H9 (cell line): Measurements from ENCODE around the gene TMEM154. TPM values are rescaled to one million over a fixed set of nuclear protein-coding genes. Genes with fewer than 3 reads are reported as not detected.

ENCODE experiments used
- DNase-seq: peaks from one replicate; pipeline ENCODE4 v3.0.0-alpha.2; 2017
- H2AFZ ChIP-seq: one replicate; pipeline ENCODE4 v1.6.1; 2013; ENCODE audit warnings: mild to moderate bottlenecking, low read length, control low read depth, moderate library complexity
- H2AK5ac ChIP-seq: 2 replicates; pipeline ENCODE4 v1.6.1; 2013; ENCODE audit warnings: low read length, control low read depth, mixed read lengths; ENCODE audit not compliant: insufficient read length
- H2BK120ac ChIP-seq: one replicate; pipeline ENCODE4 v1.6.1; 2013; ENCODE audit warnings: low read depth, mild to moderate bottlenecking, low read length, control low read depth, inconsistent platforms; ENCODE audit not compliant: poor library complexity, severe bottlenecking
- H2BK12ac ChIP-seq: 2 replicates; pipeline ENCODE4 v1.6.1; 2013; ENCODE audit warnings: low read length, control low read depth, mixed read lengths, low read depth; ENCODE audit not compliant: insufficient read length
- H2BK15ac ChIP-seq: 2 replicates; pipeline ENCODE4 v1.6.1; 2013; ENCODE audit warnings: low read depth, low read length, control low read depth
- H2BK20ac ChIP-seq: one replicate; pipeline ENCODE4 v1.6.1; 2013; ENCODE audit warnings: low read depth, mild to moderate bottlenecking, low read length, control low read depth, inconsistent platforms; ENCODE audit not compliant: poor library complexity, severe bottlenecking
- H2BK5ac ChIP-seq: 2 replicates; pipeline ENCODE4 v1.6.1; 2013; ENCODE audit warnings: low read length, control low read depth, mixed read lengths; ENCODE audit not compliant: insufficient read length
- H3K14ac ChIP-seq: 2 replicates; pipeline ENCODE4 v1.6.1; 2013; ENCODE audit warnings: low read length, control low read depth; ENCODE audit not compliant: insufficient read depth
- H3K18ac ChIP-seq: 2 replicates; pipeline ENCODE4 v1.6.1; 2013; ENCODE audit warnings: low read depth, mild to moderate bottlenecking, mixed read lengths, low read length, control low read depth; ENCODE audit not compliant: insufficient read length
- H3K23ac ChIP-seq: 2 replicates; pipeline ENCODE4 v1.6.1; 2013; ENCODE audit warnings: low read length, control low read depth, mixed read lengths, low read depth; ENCODE audit not compliant: insufficient read length
- H3K23me2 ChIP-seq: 2 replicates; pipeline ENCODE4 v1.6.1; 2013; ENCODE audit warnings: low read depth, mild to moderate bottlenecking, mixed read lengths, low read length, control low read depth; ENCODE audit not compliant: insufficient read length, poor library complexity, severe bottlenecking
- H3K27ac ChIP-seq: 2 replicates; pipeline ENCODE4 v1.5.1; 2013; ENCODE audit warnings: low read length, control low read depth, mixed read lengths, low read depth; ENCODE audit not compliant: insufficient read length
- H3K27me3 ChIP-seq: 2 replicates; pipeline ENCODE4 v1.6.1; 2013; ENCODE audit warnings: low read length, control low read depth, inconsistent platforms; ENCODE audit not compliant: insufficient read depth
- H3K4ac ChIP-seq: 2 replicates; pipeline ENCODE4 v1.6.1; 2013; ENCODE audit warnings: low read depth, mild to moderate bottlenecking, control low read depth, inconsistent platforms, low read length, moderate library complexity
- H3K4me1 ChIP-seq: 2 replicates; pipeline ENCODE4 v1.6.1; 2013; ENCODE audit warnings: low read length, control low read depth, inconsistent platforms; ENCODE audit not compliant: insufficient read depth
- H3K4me2 ChIP-seq: 2 replicates; pipeline ENCODE4 v1.6.1; 2013; ENCODE audit warnings: low read length, control low read depth, mixed read lengths; ENCODE audit not compliant: insufficient read length, insufficient read depth
- H3K56ac ChIP-seq: 2 replicates; pipeline ENCODE4 v1.6.1; 2013; ENCODE audit warnings: low read depth, mild to moderate bottlenecking, mixed read lengths, low read length, control low read depth; ENCODE audit not compliant: insufficient read length
- H3K79me1 ChIP-seq: 2 replicates; pipeline ENCODE4 v1.6.1; 2013; ENCODE audit warnings: low read depth, mild to moderate bottlenecking, moderate library complexity, low read length, control low read depth, inconsistent platforms; ENCODE audit not compliant: insufficient read depth, poor library complexity, severe bottlenecking
- H3K79me2 ChIP-seq: 2 replicates; pipeline ENCODE4 v1.6.1; 2013; ENCODE audit warnings: low read length, control low read depth, inconsistent platforms; ENCODE audit not compliant: insufficient read depth
- H3K9ac ChIP-seq: 2 replicates; pipeline ENCODE4 v1.6.1; 2013; ENCODE audit warnings: low read length, control low read depth, mixed read lengths; ENCODE audit not compliant: insufficient read length; ENCODE audit errors: extremely low read depth
- H3K9me3 ChIP-seq: one replicate; pipeline ENCODE4 v1.6.1; 2013; ENCODE audit warnings: low read depth, low read length, inconsistent platforms; ENCODE audit not compliant: control insufficient read depth
- H3T11ph ChIP-seq: one replicate; pipeline ENCODE4 v1.6.1; 2013; ENCODE audit warnings: mild to moderate bottlenecking, low read length, control low read depth, inconsistent platforms
- H4K20me1 ChIP-seq: one replicate; pipeline ENCODE4 v1.6.1; 2013; ENCODE audit not compliant: control insufficient read depth, insufficient read length, insufficient read depth
- H4K5ac ChIP-seq: 2 replicates; pipeline ENCODE4 v1.6.1; 2013; ENCODE audit warnings: low read depth, mild to moderate bottlenecking, mixed read lengths, low read length, control low read depth; ENCODE audit not compliant: insufficient read length
- H4K8ac ChIP-seq: replicated peaks from 2 replicates; pipeline ENCODE4 v1.6.1; 2013; ENCODE audit warnings: low read length, control low read depth, mixed read lengths, low read depth; ENCODE audit not compliant: insufficient read length
- H4K91ac ChIP-seq: 2 replicates; pipeline ENCODE4 v1.6.1; 2013; ENCODE audit warnings: low read depth, mild to moderate bottlenecking, moderate library complexity, mixed read lengths, low read length, control low read depth; ENCODE audit not compliant: insufficient read length
- H3K27ac Mint-ChIP-seq, 3 experiments: 2 replicates in 2 of 3; 3 replicates in 1 of 3; pipeline ENCODE4 v1.8.0; 2020 to 2021; ENCODE audit warnings: mixed read lengths in 3 of 3, mild to moderate bottlenecking in 1 of 3, moderate library complexity in 1 of 3
- H3K27me3 Mint-ChIP-seq: 2 replicates; pipeline ENCODE4 v1.8.0; 2021; ENCODE audit warnings: low read depth, mild to moderate bottlenecking, moderate library complexity, mixed read lengths
- H3K36me3 Mint-ChIP-seq, 3 experiments: 2 replicates in 2 of 3; 3 replicates in 1 of 3; pipeline ENCODE4 v1.8.0; 2020 to 2021; ENCODE audit warnings: low read depth in 3 of 3, mixed read lengths in 3 of 3; ENCODE audit not compliant: insufficient read depth in 1 of 3
- H3K4me1 Mint-ChIP-seq, 2 experiments: 2 replicates each; pipeline ENCODE4 v1.8.0; 2020; ENCODE audit warnings: mixed read lengths in 2 of 2
- H3K4me3 Mint-ChIP-seq, 2 experiments: 2 replicates in 1 of 2; 3 replicates in 1 of 2; pipeline ENCODE4 v1.8.0; 2020 to 2021; ENCODE audit warnings: mild to moderate bottlenecking in 2 of 2, mixed read lengths in 2 of 2, moderate library complexity in 1 of 2
- H3K9me3 Mint-ChIP-seq, 2 experiments: 2 replicates in 1 of 2; 3 replicates in 1 of 2; pipeline ENCODE4 v1.8.0; 2020; ENCODE audit warnings: mild to moderate bottlenecking in 2 of 2, mixed read lengths in 2 of 2, moderate library complexity in 1 of 2
- CTCF ChIP-seq: fragments of 200-600 bp; sonication (generic); conservative IDR thresholded peaks from 3 replicates; pipeline ENCODE4 v1.8.0; 2021; ENCODE audit warnings: antibody characterized with exemption, mild to moderate bottlenecking
- WGBS: extraction: QIAGEN DNeasy Blood & Tissue Kit; methylation state at CpG from one replicate; pipeline ENCODE4 v1.1.7; 2013; ENCODE audit warnings: missing lambda C conversion rate, low lambda C conversion rate, mixed read lengths; ENCODE audit not compliant: insufficient read length; ENCODE audit errors: extremely low coverage; 5-methylcytosine and 5-hydroxymethylcytosine counted together
- total RNA-seq: library from RNA; stranded (reverse); gene quantifications from 2 replicates; pipeline ENCODE4 v1.2.1, GENCODE V29; 2021

The TMEM154 gene
- total RNA-seq, 1 experiment from 2014 or later: 1.7 TPM

- Histone ChIP-seq H3K27ac (no peak overlapping the region), H3K4me2 (no peak overlapping the region), H2BK5ac (no peak overlapping the region), H2AK5ac (no peak overlapping the region), H3T11ph (no peak overlapping the region), H4K20me1 (no peaks in the 10 kb centered on the region), H3K79me1 (no peaks in the 10 kb centered on the region), H3K14ac (no peak overlapping the region), H4K5ac (no peak overlapping the region), H3K27me3 (no peaks in the 10 kb centered on the region), H2BK15ac (no peak overlapping the region), H3K9me3 (no peaks in the 10 kb centered on the region), H3K4ac (no peak overlapping the region), H3K4me1 (no peaks in the 10 kb centered on the region), H3K56ac (no peak overlapping the region), H3K9ac (no peak overlapping the region), H4K8ac (no peak overlapping the region), H2BK120ac (no peak overlapping the region), H2AFZ (no peak overlapping the region), H3K23me2 (no peaks in the 10 kb centered on the region), H3K18ac (no peak overlapping the region), H3K23ac (no peak overlapping the region), H4K91ac (no peak overlapping the region), H2BK20ac (no peak overlapping the region), H2BK12ac (no peak overlapping the region), H3K79me2 (no peaks in the 10 kb centered on the region)
- no peak for TF ChIP-seq CTCF
- H3K4me1 Mint-ChIP-seq: 0 out of 4 replicates have a peak, but pooled peaks cover 0 to 2% of the 10 kb centered on the region in 2 experiments
- no peaks in the 10 kb centered on the region for H3K27me3 Mint-ChIP-seq
- no peak overlapping the region for H3K27ac Mint-ChIP-seq
- no peak for DNase-seq
- H3K36me3 Mint-ChIP-seq: no peaks in the 10 kb centered on the region
- no peaks in the 10 kb centered on the region; a peak in 1 of 5 replicates for H3K9me3 Mint-ChIP-seq
- no CpG with 5 or more reads among the region's 2 CpGs for whole genome bisulfite sequencing
- no peak overlapping the region for H3K4me3 Mint-ChIP-seq
These were observed 81.3 kb downstream of the TMEM154 start for GRCh38 chr4:152598454-152598853.
